Testis (tissue), 5 donors: ENCODE measurements around the gene CDC23. TPM values are rescaled to one million over a fixed set of nuclear protein-coding genes. Genes with fewer than 3 reads are reported as not detected.
A peak's percentile ranks its signal among the peaks of the same experiment; 100 is the strongest.
"Not testable (repeated sequence)": the region's sequence is repeated elsewhere in the genome, so short reads cannot be mapped to it uniquely, and the experiment has no call there.

Experiments used
- DNase-seq: peaks from one replicate; pipeline ENCODE4 v3.0.0-alpha.2; 2019
- H3K27ac ChIP-seq, 2 donors: fragments of 200-600 bp; sonication (generic); one replicate each; pipeline ENCODE4 v1.5.1; 2019
- H3K27me3 ChIP-seq: fragments of 200-600 bp; sonication (generic); one replicate; pipeline ENCODE4 v1.5.1; 2019
- H3K36me3 ChIP-seq: fragments of 200-600 bp; sonication (generic); one replicate; pipeline ENCODE4 v1.5.1; 2017; ENCODE audit warnings: low read depth; ENCODE audit errors: missing control alignments
- H3K4me1 ChIP-seq: fragments of 200-600 bp; sonication (generic); one replicate; pipeline ENCODE4 v1.5.1; 2019
- H3K4me3 ChIP-seq, 2 donors: fragments of 200-600 bp; sonication (generic); one replicate each; pipeline ENCODE4 v1.5.1; 2017 to 2019
- H3K9me3 ChIP-seq: fragments of 200-600 bp; sonication (generic); one replicate; pipeline ENCODE4 v1.5.1; 2017
- POLR2A ChIP-seq: fragments of 450-650 bp; IDR thresholded peaks from one replicate; pipeline ENCODE4 v1.6.1; 2017; ENCODE audit warnings: antibody characterized with exemption, mild to moderate bottlenecking, moderate library complexity
- WGBS, 2 donors: methylation state at CpG; one replicate each; pipeline ENCODE4 v1.1.5; 2018; 5-methylcytosine and 5-hydroxymethylcytosine counted together
- intact Hi-C: fragments of 100-400 bp; cut with DNase I; formaldehyde crosslinking; loops from one replicate; pipeline ENCODE4 v1.15.1; 2023; ENCODE audit warnings: low total_unique reads
- long read RNA-seq, 2 donors: transcript quantifications; one replicate each; lab custom pipeline, GENCODE V29; 2026
- polyA plus RNA-seq: library from polyadenylated mRNA; stranded (reverse); fragments of 350-450 nt; fragmentation: Illumina TruSeq; extraction: RNeasy Lipid Tissue Mini Kit (QIAGEN cat#74804); gene quantifications from one replicate; pipeline ENCODE4 v1.2.3, GENCODE V29; 2014; ENCODE audit warnings: low read depth, low replicate concordance; ENCODE audit not compliant: insufficient read depth
- total RNA-seq, 2 donors: library from RNA; depleted of rRNA; stranded (reverse); fragments of >200 nt; gene quantifications; one replicate each; pipeline ENCODE4 v1.2.3, GENCODE V29; 2016
- TF ChIP-seq, protein P1 (sequence below), 3 experiments: fragments of 450-650 bp in 2 of 3; fragments of 200-600 bp in 1 of 3; sonication (generic) in 1 of 3; IDR thresholded peaks; one replicate each; pipeline ENCODE4 v1.5.1; 2016 to 2019; ENCODE audit warnings: antibody characterized with exemption in 3 of 3, mild to moderate bottlenecking in 2 of 3, moderate library complexity in 1 of 3

Gene CDC23
- total RNA-seq (10 to 100 TPM; 30.5 to 31.3 TPM), polyA plus RNA-seq (29.5 TPM)
- long read RNA-seq, donor 1, transcript CDC23-202 (16 exons, 3,155 nt): major isoform, 12 of 26 reads
- long read RNA-seq, donor 1, transcript CDC23-201 (3 exons, 1,079 nt): minor isoform, 8 of 26 reads
- long read RNA-seq, donor 1, partial matches to known transcripts: 6 of 26 reads
- long read RNA-seq, donor 1, other reads (novel, unspliced or antisense): 0 of 26 reads
- long read RNA-seq, donor 2, transcript CDC23-201 (3 exons, 1,079 nt): minor isoform, 5 of 17 reads
- long read RNA-seq, donor 2, transcript CDC23-202 (16 exons, 3,155 nt): major isoform, 9 of 17 reads
- long read RNA-seq, donor 2, partial matches to known transcripts: 0 of 17 reads
- long read RNA-seq, donor 2, other reads (novel, unspliced or antisense): 0 of 17 reads

- Histone ChIP-seq H3K4me1 (peaks cover 12% of the 10 kb centered on the region), H3K36me3 (no peaks in the 10 kb centered on the region), H3K4me3 (peak within 1 kb of the TSS; percentile 75 to 99), H3K27ac (peak within 1 kb of the TSS; percentile 76 to 85), H3K27me3 (no peaks in the 10 kb centered on the region), H3K9me3 (no peaks in the 10 kb centered on the region)
- DNase-seq: peak; percentile 98
- peak; percentile 35 for TF ChIP-seq POLR2A
- TF ChIP-seq, protein P1, sequence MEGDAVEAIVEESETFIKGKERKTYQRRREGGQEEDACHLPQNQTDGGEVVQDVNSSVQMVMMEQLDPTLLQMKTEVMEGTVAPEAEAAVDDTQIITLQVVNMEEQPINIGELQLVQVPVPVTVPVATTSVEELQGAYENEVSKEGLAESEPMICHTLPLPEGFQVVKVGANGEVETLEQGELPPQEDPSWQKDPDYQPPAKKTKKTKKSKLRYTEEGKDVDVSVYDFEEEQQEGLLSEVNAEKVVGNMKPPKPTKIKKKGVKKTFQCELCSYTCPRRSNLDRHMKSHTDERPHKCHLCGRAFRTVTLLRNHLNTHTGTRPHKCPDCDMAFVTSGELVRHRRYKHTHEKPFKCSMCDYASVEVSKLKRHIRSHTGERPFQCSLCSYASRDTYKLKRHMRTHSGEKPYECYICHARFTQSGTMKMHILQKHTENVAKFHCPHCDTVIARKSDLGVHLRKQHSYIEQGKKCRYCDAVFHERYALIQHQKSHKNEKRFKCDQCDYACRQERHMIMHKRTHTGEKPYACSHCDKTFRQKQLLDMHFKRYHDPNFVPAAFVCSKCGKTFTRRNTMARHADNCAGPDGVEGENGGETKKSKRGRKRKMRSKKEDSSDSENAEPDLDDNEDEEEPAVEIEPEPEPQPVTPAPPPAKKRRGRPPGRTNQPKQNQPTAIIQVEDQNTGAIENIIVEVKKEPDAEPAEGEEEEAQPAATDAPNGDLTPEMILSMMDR (IDR thresholded peaks at IDR 0.05): no peak
- WGBS, 2 donors: 1% methylated on average over 32 of the region's 32 CpGs
- intact Hi-C loops: no loop called here
Measured at GRCh38 chr5:138213161-138214029, at the start of gene CDC23. TSS of gene CDC23 (minus strand) at chr5:138213323. CDS start at chr5:138213312, 11 bp downstream.

- Histone ChIP-seq H3K4me3 (no peak overlapping the region), H3K27me3 (no peaks in the 10 kb centered on the region), H3K36me3 (no peaks in the 10 kb centered on the region), H3K27ac (no peak overlapping the region), H3K4me1 (no peaks in the 10 kb centered on the region), H3K9me3 (no peaks in the 10 kb centered on the region)
- no peak for TF ChIP-seq POLR2A
- TF ChIP-seq, protein P1 (IDR thresholded peaks at IDR 0.05): no peak
- DNase-seq: no peak
- intact Hi-C loops: no loop called here
- WGBS, 2 donors: 82 to 91% methylated on average over 4 of the region's 4 CpGs
Measured at GRCh38 chr5:138258704-138259292, 45.7 kb upstream of the CDC23 start.

GRCh38 chr5:138257583-138257982, 44.5 kb upstream of the CDC23 start:
- WGBS, 2 donors: 37 to 57% methylated on average over 29 of the region's 29 CpGs

GRCh38 chr5:138252944-138253343, 39.8 kb upstream of the CDC23 start:
- no peak for DNase-seq
- intact Hi-C loops: no loop called here
- no peak overlapping the region for H3K27ac ChIP-seq

More at GRCh38 chr5:138257583-138257982, 44.5 kb upstream of the CDC23 start:
- intact Hi-C loops: no loop called here
- Histone ChIP-seq H3K9me3 (no peaks in the 10 kb centered on the region), H3K4me3 (no peak overlapping the region), H3K36me3 (no peaks in the 10 kb centered on the region), H3K27ac (no peak overlapping the region), H3K27me3 (no peaks in the 10 kb centered on the region), H3K4me1 (no peaks in the 10 kb centered on the region)
- DNase-seq: no peak
- TF ChIP-seq POLR2A: no peak

DNA sequence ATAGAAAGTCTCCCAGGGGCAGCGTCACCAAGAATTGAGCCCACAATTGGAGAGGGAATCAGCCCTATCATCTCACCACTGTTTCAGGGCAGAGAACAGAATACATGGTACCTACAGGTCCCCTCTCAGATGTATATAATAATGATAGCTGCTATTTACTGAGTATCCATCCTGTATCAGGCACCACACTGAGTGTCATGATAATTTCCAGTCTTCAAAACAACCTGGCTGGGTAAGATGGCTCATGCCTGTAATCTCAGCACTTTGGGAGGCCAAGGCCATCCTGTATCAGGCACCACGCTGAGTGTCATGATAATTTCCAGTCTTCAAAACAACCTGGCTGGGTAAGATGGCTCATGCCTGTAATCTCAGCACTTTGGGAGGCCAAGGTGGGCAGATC, 34.7 kb upstream of the CDC23 start:
- 75 to 79% methylated on average over 2 of the region's 2 CpGs for WGBS, 2 donors
- H3K27me3 ChIP-seq, DNase-seq, H3K9me3 ChIP-seq, H3K36me3 ChIP-seq, H3K27ac ChIP-seq, intact Hi-C loops, H3K4me3 ChIP-seq, H3K4me1 ChIP-seq: not testable (repeated sequence)

More at GRCh38 chr5:138252944-138253343, 39.8 kb upstream of the CDC23 start:
- TF ChIP-seq, protein P1 (IDR thresholded peaks at IDR 0.05): no peak
- no peak for TF ChIP-seq POLR2A
- Histone ChIP-seq H3K9me3 (no peaks in the 10 kb centered on the region), H3K4me1 (no peaks in the 10 kb centered on the region), H3K4me3 (no peak overlapping the region), H3K27me3 (no peaks in the 10 kb centered on the region), H3K36me3 (no peaks in the 10 kb centered on the region)
- WGBS, 2 donors: 90 to 92% methylated on average over 3 of the region's 3 CpGs
